GM19397 (cell line): ENCODE data around the gene THAP8.
"Not testable (repeated sequence)": the region's sequence is repeated elsewhere in the genome, so short reads cannot be mapped to it uniquely, and the experiment has no call there.

Experiments used
- ATAC-seq: cut with Tn5 transposase; IDR thresholded peaks from one replicate; pipeline ENCODE4 v1.9.1; 2021; ENCODE audit warnings: mild to moderate bottlenecking, moderate library complexity; ENCODE audit not compliant: unreplicated experiment

THAP8 gene

DNA sequence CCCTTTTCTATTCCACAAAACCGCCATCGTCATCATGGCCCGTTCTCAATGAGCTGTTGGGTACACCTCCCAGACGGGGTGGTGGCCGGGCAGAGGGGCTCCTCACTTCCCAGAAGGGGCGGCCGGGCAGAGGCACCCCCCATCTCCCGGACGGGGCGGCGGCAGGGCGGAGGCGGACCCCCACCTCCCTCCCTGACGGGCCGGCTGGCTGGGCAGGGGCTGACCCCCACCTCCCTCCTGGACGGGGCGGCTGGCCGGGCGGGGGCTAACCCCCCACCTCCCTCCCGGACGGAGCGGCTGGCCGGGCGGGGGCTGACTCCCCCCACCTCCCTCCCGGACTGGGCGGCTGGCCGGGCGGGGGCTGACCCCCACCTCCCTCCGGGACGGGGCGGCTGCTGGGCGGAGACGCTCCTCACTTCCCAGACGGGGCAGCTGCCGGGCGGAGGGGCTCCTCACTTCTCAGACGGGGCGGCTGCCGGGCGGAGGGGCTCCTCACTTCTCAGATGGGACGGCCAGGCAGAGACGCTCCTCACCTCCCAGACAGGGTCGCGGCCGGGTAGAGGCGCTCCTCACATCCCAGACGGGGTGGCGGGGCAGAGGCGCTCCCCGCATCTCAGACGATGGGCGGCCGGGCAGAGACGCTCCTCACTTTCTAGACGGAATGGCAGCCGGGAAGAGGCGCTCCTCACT, 14.9 kb upstream of the THAP8 start:
- not testable (repeated sequence) for ATAC-seq

DNA sequence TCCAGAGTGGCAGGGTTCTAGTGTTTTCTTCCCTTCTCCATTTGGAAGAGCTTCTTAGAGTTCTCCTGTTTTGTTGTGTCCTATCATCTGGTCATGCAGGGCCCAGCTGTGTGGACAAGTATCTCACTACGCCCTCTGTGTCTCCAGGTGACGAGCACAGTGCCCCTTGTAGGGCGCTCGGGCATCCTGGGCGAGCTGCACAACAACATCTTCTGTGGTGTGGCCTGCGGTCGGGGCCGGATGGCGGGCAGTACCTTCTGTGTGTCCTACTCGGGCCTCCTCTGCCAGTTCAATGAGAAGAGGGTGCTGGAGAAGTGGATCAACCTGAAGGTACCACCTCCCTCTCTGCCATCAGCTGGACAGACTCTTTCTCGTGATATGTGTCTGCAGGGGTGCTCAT, 13.6 kb upstream of the THAP8 start:
- ATAC-seq = no peak

DNA sequence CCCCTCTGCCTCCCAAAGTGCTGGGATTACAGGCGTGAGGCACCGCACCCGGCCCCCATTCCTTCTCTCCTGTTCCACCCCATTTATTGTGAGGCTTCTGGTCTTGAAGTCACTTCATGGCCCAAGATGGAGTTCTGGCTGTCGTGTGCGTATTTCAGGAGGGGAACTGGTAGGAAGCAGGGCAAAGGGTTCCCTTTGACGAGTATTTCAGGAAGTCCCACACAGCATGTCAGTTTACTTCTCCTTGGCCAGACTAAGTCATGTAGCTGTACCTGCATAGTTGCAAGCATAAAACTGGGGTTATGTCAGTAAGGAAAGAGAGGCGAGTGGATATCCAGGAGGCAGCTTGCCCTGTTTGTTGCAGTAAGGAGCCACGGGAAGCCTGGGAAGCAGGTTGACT, 10.7 kb upstream of the THAP8 start:
- ATAC-seq = no peak

DNA sequence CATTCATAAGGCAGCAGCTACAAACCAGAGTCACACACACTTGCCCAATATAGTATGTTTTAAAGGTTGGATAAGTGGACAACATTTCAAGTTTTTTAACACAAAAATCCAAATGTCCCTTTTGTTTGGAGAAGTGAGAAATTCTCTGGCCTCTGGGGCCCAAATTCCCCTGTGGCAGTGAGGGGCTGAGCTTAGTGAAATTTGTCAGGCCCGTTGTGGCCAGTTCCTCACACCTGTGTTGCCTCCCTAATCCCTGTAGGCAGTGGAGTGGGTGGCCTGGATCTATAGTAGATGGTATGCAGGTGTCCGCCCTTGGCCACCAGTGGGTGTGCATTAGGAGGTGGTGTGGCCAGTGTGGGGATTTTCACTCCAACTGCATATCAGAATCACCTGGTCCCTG, 7.3 kb upstream of the THAP8 start:
- no peak for ATAC-seq

DNA sequence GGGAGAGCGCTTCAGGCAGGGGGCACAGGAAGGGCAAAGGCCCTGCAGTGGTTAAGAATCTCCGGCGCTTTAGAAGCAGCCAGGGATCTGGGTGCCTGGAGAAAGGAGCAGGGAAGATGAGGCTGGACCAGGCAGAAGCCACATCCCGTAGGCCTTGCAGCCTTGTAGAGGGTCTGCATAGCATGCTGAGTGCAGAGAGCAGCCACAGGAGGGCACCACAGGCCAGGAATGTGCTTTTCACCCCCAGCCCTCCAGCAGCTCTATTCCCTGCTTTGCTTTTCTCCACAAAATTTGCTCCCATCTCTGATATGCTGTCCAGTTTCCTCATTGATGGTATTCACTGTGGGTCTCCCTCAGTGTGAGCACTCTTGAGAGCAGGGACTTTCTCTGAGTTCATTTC, 6.3 kb upstream of the THAP8 start:
- no peak for ATAC-seq

DNA sequence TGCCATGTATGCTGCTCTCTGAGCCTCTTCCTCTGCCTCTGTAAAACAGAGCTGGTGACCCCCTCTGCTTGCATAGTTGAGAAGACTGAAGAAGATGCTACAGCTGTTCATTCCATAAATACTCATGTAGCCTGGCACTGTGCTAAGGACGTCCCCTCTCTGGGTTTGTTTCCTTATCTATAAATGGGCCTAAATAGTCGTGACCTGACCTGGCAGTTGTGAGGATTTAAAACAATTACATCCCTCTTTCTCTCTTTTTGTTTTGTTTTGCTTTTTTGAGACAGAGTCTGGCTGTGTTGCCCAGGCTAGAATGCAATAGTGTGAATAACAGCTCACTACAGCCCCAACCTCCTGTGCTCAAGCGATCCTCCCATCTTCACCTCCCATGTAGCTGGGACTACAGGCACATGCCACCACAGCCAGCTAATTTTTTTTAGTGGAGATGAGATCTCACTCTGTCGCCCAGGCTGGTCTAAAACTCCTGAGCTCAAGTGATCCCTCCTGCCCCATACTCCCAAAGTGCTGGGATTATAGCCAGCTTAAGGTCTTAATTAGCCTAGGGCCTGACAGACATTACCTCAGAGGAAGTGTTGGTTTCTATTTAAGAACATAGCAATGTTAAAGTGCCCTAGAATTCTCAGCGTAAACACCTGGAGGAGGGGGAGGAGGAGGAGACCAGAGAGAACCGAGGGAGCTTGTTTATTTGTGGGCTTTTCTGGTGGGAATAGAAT, 5.3 kb upstream of the THAP8 start:
- ATAC-seq = no peak

DNA sequence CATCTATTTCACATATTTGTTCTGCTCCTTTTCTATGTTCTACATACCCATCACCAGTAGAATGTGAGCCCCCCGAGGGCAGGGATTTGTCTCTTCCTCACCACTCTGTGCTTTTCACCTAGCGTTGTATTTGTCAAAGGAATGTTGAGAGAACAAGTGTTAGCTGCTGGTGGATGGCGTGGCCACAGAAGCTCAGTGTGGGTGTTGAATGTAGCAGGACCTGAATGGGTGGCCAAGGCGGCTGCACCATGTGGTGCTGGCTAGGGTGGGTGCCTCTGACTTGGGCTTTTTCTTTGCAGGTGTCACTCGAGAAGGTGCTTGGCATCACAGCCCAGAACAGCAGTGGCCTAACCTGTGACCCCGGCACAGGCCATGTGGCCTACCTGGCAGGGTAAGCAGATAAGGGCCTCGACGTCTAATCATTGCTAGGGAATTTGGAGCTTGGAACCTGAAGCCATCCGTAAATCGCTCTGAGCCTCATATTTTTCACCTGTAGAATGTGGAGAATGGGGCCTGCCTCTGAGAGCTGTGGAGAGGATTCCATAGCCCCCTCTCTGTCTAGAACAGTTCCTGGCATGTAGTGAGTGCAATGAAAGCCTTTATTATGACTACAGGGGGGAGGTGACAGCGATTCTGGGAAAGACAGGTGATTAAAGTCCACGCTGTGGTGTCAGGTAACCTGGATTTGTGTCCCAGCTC, 4.5 kb upstream of the THAP8 start:
- ATAC-seq = no peak

DNA sequence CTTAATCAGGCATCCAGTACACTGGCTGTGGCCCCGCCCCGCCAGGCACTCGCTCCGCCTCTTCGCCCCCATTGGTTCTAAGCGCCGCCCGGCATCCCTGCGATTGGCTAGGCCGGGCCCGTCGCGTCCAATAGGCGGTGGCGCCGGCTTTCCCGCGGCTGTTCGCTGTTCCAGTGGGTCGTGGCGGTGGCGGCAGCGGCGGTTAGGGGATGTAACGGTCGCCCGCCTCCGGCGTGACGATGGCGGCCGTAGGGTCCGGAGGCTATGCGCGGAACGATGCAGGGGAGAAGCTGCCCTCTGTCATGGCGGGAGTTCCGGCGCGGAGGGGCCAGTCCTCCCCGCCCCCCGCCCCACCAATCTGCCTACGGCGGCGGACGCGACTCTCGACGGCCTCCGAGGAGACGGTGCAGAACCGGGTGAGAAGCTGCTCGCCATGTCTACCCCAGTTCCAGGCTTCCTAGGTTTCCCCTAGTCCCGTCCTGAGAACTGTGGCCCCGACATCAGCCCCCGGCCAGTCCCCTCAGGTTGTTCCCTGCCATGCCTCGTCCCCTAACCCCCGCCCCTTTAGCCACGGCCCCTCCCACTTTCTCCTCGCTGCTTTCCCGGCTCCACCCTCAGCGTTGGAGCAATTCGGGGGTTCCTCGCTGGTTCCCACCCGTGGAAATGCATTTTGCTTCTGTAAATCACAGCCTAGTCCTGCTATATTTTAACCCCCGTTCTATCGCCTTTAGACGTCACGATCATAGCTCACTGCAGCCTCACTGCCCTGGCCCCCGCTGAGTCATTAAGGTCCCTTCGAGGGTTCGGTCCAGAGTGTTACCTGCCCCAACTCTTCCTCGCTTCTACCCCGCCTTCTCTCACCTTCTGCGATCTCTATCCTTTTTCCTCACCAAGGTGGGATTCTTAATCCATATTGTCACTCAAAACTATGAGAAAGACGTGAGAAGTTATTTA, 925 bp upstream of the THAP8 start, which contains the start of gene WDR62:
TSS of gene WDR62 (plus strand) at position 165 of the 954 bp plus-strand sequence. CDS start at position 240, 75 bp downstream.
- peak; percentile 72 for ATAC-seq

DNA sequence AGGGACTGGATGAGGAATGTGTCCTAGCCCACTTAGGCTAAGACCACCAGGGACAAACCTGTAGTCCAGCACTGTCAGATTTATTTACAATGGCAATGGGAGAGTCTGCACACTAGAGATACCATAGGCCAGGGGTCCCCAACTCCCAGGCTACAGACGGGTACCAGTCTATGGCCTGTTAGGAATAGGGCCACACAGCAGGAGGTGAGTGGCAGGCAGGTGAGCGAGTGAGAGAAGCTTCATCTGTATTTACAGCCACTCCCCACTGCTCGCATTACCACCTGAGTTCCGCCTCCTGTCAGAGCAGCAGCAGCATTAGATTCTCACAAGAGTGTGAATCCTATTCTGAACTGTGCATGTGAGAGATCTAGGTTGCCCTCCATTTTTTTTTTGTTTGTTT, 2.4 kb downstream of the THAP8 start:
- no peak for ATAC-seq

DNA sequence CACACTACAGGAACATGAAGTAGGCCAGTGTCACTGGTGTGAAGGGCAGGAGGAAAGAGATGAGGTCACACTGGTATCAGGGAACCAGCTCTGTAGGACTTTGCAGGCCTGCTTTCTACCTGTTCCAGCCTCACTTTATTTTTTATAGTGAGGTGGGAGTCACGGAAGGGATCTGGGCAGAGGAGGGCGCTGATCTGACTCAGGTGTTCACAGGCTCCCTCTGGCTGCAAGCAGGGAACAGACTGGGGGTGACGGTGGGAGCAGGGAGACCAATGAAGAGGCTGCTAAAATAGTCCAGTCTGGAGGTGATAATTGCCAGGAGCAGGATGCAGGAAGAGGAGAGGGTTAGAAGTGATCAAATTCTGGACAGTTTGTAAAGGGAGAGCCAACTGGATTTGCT, 2.8 kb downstream of the THAP8 start:
- ATAC-seq = no peak

DNA sequence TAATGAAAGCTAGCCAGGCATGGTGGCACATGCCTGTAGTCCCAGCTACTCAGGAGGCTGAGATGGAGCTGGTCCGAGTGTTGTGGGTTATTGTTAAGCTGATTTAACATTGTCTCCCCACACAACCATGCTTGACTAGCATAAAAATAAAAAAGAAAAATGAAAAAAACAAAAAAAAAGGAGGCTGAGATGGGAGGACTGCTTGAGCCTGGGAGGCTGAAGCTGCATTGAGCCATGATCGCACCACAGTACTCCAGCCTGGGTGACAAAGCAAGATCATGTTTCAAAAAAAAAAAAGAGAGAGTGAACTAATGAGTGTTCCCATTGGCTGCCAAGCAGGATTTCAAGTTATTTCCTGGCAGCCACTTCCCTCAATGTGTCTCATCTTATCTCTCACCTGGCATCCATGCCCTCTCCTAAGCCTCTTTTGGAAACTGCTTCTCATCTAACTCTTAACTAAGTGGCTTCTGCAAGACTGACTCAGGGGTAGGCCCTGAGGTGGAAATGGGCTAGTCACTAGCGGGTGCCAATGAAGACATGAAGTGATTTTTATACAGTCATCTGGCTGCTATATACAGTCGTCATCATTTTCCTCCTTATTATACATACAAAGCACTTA, 4.9 kb downstream of the THAP8 start:
- ATAC-seq = no peak

DNA sequence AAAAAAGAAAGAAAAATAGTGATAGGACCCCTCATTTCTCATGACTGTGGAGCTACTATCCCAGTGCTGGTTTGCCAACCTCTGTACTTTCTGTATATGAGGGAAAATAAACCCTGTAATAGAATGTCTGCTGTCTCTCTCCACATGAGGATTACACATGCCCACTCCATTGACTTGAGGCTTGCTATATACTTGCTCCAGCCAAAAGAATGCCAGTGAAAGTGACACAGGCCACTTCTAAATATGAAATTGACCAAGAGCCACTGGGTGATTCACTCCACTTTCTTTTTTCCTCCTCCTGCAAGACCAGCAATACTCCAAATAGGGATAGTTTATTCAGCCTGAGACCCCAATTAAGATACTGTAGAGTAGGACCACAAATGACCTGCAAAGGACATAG, 6.2 kb downstream of the THAP8 start:
- ATAC-seq = no peak

DNA sequence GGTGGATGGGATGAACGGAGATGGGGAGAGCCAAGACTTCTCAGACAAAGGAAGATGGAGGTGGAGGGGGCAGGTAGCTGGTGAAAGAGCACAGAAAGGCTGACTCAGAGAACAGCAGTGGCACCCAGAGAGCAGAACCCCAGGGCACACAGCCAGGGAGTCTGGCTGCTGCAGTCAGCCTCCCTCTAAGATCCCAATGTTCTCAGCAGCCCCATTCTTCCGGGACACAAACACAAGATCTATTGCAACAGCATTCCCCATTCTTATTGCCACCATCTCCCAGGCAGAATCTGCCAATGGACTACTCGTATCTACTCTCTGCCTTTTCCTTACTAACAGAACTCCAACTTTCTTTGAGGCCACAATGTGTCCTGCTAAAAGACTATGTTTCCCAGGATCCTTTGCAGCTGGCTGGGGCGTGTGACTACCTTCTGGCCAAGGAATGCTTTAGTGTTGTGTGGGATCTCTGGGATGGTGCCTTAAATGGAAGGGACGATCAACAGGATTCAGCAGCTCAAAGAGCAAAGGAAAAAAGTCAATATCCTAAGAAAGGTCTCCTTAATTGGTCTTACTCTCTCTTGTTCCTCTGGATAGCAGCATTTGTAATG, 7.5 kb downstream of the THAP8 start:
- no peak for ATAC-seq

DNA sequence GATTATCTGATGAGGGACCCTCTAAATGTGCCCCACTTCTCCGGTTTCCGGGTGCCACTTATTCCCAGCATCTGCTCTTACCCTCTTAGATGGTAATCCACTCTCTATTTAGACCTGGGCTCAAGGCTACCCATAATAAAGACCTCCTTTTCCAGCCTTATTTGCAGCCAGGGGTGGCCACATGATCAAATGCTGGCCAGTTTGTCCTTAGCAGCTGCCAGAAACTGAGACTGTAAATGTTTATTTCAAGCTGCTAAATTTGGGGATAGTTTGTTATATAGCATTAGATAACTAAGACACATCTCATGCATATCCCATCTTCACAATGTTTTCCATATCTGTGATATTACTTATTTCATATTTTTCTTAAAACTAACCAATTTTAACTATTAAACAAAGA, 10.1 kb downstream of the THAP8 start:
- ATAC-seq = no peak

DNA sequence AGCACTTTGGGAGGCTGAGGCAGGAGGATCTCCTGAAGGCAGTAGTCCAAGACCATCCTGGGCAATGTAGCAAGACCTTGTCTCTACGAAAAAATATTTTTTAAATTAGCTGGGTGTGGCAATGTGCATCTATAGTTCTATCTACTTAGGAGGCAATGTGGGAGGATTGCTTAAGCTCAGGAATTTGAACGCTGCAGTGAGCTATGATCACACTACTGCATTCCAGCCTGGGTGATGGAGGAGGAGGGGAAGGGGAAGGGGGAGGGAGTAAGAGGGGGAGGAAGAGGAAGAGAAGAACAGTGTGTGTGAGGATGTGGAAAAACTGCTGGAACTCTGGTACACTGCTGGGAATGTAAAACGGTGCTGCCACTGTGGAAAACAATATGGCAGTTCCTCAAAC, 12.3 kb downstream of the THAP8 start:
- ATAC-seq = no peak

DNA sequence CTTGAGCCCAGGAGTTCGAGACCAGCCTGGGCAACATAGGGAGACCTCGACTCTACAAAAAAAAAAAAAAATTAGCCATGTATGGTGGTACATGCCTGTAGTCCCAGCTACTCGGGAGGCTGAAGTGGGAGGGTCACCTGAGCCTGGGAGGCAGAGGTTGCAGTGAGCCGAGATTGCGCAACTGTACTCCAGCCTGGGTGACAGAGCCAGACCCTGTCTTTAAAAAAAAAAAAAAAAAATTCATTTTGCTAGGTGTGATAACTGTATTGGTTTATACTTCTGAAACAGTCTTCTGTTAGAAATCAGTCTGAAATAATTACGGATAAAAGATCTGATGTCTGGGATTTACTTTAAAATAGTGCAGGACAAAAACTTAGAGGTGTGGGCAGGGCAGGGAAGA, 13.0 kb downstream of the THAP8 start:
- not testable (repeated sequence) for ATAC-seq

DNA sequence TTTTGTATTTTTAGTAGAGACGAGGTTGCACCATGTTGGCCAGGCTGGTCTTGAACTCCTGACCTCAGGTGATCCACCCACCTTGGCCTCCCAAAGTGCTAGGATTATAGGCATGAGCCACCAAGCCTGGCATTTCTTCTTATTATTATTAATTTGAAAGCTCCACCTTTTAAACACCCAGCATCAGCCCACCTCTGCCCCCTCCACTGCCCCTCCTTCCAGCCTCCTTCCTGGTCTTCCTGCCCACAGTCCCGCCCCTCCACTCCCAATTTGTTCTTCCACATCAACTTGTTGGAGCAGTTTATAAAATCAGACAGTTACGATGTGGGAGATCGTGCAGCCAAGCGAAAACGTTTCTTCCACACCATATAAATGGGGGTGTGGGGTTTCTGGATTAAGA, 13.6 kb downstream of the THAP8 start:
- no peak for ATAC-seq

DNA sequence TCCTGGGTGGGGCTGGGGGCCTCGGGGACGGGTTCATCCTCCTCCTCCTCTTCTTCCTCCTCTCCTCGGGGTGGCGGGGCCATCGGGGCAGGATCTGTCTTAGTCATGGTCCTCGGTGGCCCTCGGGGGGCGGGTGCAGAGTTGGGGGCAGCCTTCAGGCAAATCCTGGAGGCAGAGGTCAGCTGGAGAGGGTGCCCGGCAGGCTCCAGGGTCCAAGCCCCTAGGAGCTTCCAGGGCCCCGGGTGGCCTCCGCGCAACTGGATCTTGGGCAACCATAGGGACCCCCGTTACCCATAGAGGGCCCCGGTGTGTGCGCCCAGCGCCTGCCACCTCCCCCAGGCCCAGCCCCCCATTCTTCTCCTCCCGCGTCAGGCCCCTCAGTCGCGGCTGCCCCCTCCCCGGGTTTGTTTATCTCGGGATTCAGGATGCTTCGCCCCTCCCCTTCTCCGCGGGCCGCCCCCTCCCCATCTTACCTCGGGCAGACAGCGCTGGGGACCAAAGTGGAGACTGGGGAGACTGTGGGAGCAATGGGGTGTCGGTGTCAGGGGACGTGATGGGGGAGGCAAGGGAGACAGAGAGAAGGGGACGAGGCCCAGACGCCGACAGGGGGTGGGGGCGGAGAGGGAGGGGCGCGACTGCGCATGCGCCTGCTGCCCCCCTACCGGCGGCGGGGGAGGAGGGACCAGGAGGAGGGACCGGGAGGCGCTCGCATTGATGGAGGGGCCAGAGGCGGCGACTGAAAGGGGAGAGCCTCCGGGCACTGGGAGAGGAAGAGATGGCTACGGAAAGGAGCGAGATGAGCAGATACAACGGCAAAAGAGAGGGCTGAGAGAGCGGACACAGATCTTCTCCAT, 21.6 kb downstream of the THAP8 start, which contains the start of gene CLIP3:
TSS of gene CLIP3 (minus strand) at position 623 of the 854 bp plus-strand sequence. CDS start at position 107, 516 bp downstream.
- no peak for ATAC-seq

DNA sequence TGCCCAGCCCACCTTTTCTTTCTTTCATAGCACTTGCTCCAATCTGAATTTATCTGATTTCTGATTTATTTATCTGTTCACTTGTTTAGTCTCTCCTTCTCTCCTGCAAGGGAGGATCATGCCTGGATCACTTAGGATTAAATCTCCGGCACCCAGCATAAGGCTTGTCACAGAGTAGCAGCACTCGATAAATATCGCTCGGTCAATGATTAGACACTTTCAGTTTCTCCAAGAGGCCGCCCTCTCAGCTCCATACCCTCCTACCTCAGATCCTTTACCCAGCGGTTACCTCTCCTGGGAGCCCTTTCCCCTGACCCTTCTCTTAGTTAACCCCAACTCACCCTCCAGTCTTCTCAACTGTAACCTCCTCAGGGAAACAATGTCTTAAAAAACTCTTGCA, 22.8 kb downstream of the THAP8 start:
- no peak for ATAC-seq
